Measurements from ENCODE around the gene ZC3H8.

GRCh38 chr2:112272669-112273068 lies 17.8 kb upstream of the ZC3H8 start:
- TF ChIP-seq EZH2phosphoT487 (IDR thresholded peaks at IDR 0.05; ENCODE audit: borderline replicate concordance, low read length) (no peak), CTCF (conservative IDR thresholded peaks at IDR 0.05; ENCODE audit: low read depth, low read length) (no peak), EZH2 (IDR thresholded peaks at IDR 0.05; ENCODE audit: low read length, unreplicated experiment) (no peak)
